A549 (cell line): ENCODE data around the gene MBNL2.

Experiments used
- JUN ChIP-seq, 2 experiments: fragments of >200 bp; sonication (Bioruptor Twin); formaldehyde crosslinking; IDR thresholded peaks; 2 replicates in 1 of 2; 3 replicates in 1 of 2; pipeline ENCODE4 v1.6.1; 2016 to 2017
- KDM5A ChIP-seq: fragments of 200-600 bp; sonication (generic); IDR thresholded peaks from 2 replicates; pipeline ENCODE4 v1.6.1; 2016; ENCODE audit warnings: antibody characterized with exemption, mild to moderate bottlenecking

- TF ChIP-seq JUN (IDR thresholded peaks at IDR 0.05) (no peak), KDM5A (no peak)
Observed at GRCh38 chr13:97300871-97301270, 78.7 kb downstream of the MBNL2 start.
